ENCODE measurements around the gene CNTRL. TPM values are rescaled to one million over a fixed set of nuclear protein-coding genes. Genes with fewer than 3 reads are reported as not detected.

The CNTRL gene
- total and polyA plus RNA-seq, 2 donors (not counting 1 experiment from before 2014, with no cell fraction given): 3.8 to 6.8 TPM

- DNase-seq (ENCODE audit: low read depth in 2 of 2): no peak
- Histone ChIP-seq H3K27ac (ENCODE audit: insufficient read depth, low read length) (no peak overlapping the region), H3K9me3 (ENCODE audit: control insufficient read depth, insufficient read depth, low read depth, low read length) (no peaks in the 10 kb centered on the region), H3K9ac (ENCODE audit: insufficient read depth, low read length) (no peak overlapping the region), H3K4me1 (ENCODE audit: control insufficient read depth, extremely low read depth, insufficient read depth, low read length) (peaks cover 2% of the 10 kb centered on the region), H3K79me2 (ENCODE audit: control insufficient read depth, insufficient read depth, low read length) (no peaks in the 10 kb centered on the region), H3K27me3 (ENCODE audit: control insufficient read depth, insufficient read depth, low read length) (no peaks in the 10 kb centered on the region), H3K4me3 (replicated peaks in 1 of 4; ENCODE audit: control extremely low read depth in 1 of 4, insufficient read depth in 1 of 4, low read depth in 3 of 4, low read length in 4 of 4) (no peak overlapping the region), H3K4me2 (ENCODE audit: extremely low read depth, insufficient read depth, low read length) (no peak overlapping the region), H2AFZ (ENCODE audit: low read length) (no peak overlapping the region), H4K20me1 (ENCODE audit: control insufficient read depth, extremely low read depth, insufficient read depth, low read length) (no peaks in the 10 kb centered on the region), H3K36me3 (ENCODE audit: control insufficient read depth, insufficient read depth, low read length) (no peaks in the 10 kb centered on the region)
- no peak for TF ChIP-seq EZH2 (IDR thresholded peaks at IDR 0.05; ENCODE audit: low read length, missing control alignments)
- TF ChIP-seq CTCF (conservative IDR thresholded peaks at IDR 0.05 in 1 of 2, IDR thresholded peaks at IDR 0.05 in 1 of 2; ENCODE audit: low read depth in 1 of 2, low read length in 2 of 2): no peak
These were observed 146.9 kb downstream of the CNTRL start for GRCh38 chr9:121221664-121222055.

DNA sequence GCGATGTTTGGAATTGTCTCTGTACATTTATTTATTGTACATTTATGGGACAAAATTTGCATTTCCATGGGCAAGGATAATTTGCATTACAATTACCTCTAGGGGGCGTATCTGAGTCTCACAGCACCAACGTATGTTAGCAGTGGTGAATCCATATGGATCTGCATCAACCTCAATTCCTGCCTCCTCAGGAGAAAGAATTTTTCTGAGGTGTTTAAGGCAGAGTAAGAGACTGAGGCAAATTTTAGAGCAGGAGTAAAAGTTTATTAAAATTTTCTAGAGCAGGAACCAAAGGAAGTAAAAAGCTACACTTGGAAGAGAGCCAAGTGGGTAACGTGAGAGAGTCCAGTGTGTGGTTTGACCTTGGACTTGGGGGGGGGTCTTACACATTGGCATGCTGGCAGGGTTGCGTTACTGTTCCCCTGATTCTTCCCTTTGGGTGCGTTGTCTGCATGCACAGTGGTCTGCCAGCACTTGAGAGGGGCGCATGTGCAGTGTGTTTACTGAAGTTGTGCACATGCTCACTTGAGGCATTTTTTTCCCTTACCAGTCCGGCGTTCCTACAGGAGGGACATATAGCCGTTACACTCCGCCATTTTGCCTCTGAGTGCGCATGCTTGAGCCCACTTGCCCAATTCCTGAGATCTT is 147.9 kb downstream of the CNTRL start:
- Histone ChIP-seq H3K9me3 (ENCODE audit: control insufficient read depth, insufficient read depth, low read depth, low read length) (no peaks in the 10 kb centered on the region), H3K4me3 (replicated peaks in 1 of 4; ENCODE audit: control extremely low read depth in 1 of 4, insufficient read depth in 1 of 4, low read depth in 3 of 4, low read length in 4 of 4) (no peak overlapping the region), H2AFZ (ENCODE audit: low read length) (no peak overlapping the region), H3K36me3 (ENCODE audit: control insufficient read depth, insufficient read depth, low read length) (no peaks in the 10 kb centered on the region), H3K9ac (ENCODE audit: insufficient read depth, low read length) (no peak overlapping the region), H3K4me1 (ENCODE audit: control insufficient read depth, extremely low read depth, insufficient read depth, low read length) (peaks cover 2% of the 10 kb centered on the region), H3K27me3 (ENCODE audit: control insufficient read depth, insufficient read depth, low read length) (no peaks in the 10 kb centered on the region), H3K4me2 (ENCODE audit: extremely low read depth, insufficient read depth, low read length) (no peak overlapping the region), H4K20me1 (ENCODE audit: control insufficient read depth, extremely low read depth, insufficient read depth, low read length) (no peaks in the 10 kb centered on the region), H3K27ac (ENCODE audit: insufficient read depth, low read length) (no peak overlapping the region), H3K79me2 (ENCODE audit: control insufficient read depth, insufficient read depth, low read length) (no peaks in the 10 kb centered on the region)
- TF ChIP-seq CTCF (conservative IDR thresholded peaks at IDR 0.05 in 1 of 2, IDR thresholded peaks at IDR 0.05 in 1 of 2; ENCODE audit: low read depth in 1 of 2, low read length in 2 of 2) (peak; percentile 65 to 79), EZH2 (IDR thresholded peaks at IDR 0.05; ENCODE audit: low read length, missing control alignments) (no peak)
- DNase-seq (ENCODE audit: low read depth in 2 of 2): peak; percentile 48 to 77

GRCh38 chr9:121225240-121225639 is 150.5 kb downstream of the CNTRL start:
- TF ChIP-seq EZH2 (IDR thresholded peaks at IDR 0.05; ENCODE audit: low read length, missing control alignments) (no peak), CTCF (conservative IDR thresholded peaks at IDR 0.05 in 1 of 2, IDR thresholded peaks at IDR 0.05 in 1 of 2; ENCODE audit: low read depth in 1 of 2, low read length in 2 of 2) (no peak)
- Histone ChIP-seq H3K36me3 (ENCODE audit: control insufficient read depth, insufficient read depth, low read length) (no peaks in the 10 kb centered on the region), H3K4me3 (replicated peaks in 1 of 4; ENCODE audit: control extremely low read depth in 1 of 4, insufficient read depth in 1 of 4, low read depth in 3 of 4, low read length in 4 of 4) (no peak overlapping the region), H3K4me1 (ENCODE audit: control insufficient read depth, extremely low read depth, insufficient read depth, low read length) (peaks cover 2% of the 10 kb centered on the region), H3K4me2 (ENCODE audit: extremely low read depth, insufficient read depth, low read length) (no peak overlapping the region), H4K20me1 (ENCODE audit: control insufficient read depth, extremely low read depth, insufficient read depth, low read length) (no peaks in the 10 kb centered on the region), H3K79me2 (ENCODE audit: control insufficient read depth, insufficient read depth, low read length) (no peaks in the 10 kb centered on the region), H2AFZ (ENCODE audit: low read length) (no peak overlapping the region), H3K27me3 (ENCODE audit: control insufficient read depth, insufficient read depth, low read length) (no peaks in the 10 kb centered on the region), H3K9me3 (ENCODE audit: control insufficient read depth, insufficient read depth, low read depth, low read length) (no peaks in the 10 kb centered on the region), H3K27ac (ENCODE audit: insufficient read depth, low read length) (no peak overlapping the region), H3K9ac (ENCODE audit: insufficient read depth, low read length) (no peak overlapping the region)
- no peak for DNase-seq (ENCODE audit: low read depth in 2 of 2)
